ENCODE results near the gene RPL10.

RPL10 gene

GRCh38 chrX:154397888-154398667 lies at the start of gene RPL10:
RPL10 (plus strand) TSS chrX:154398377; CDS start chrX:154398520, 143 bp downstream.
- DNase-seq = peak; percentile 93 to 97

- no peak for DNase-seq
These were observed 49.4 kb upstream of the RPL10 start for GRCh38 chrX:154348646-154349358.

- DNase-seq = no peak
These were observed 48.7 kb upstream of the RPL10 start for GRCh38 chrX:154349359-154349935.

GRCh38 chrX:154349979-154350378 lies 48.2 kb upstream of the RPL10 start:
- DNase-seq = no peak

- DNase-seq = no peak
These were observed 47.6 kb upstream of the RPL10 start for GRCh38 chrX:154350429-154351182.

GRCh38 chrX:154351183-154352011 lies 46.8 kb upstream of the RPL10 start:
- no peak for DNase-seq

- no peak for DNase-seq
These were observed 46.2 kb upstream of the RPL10 start for GRCh38 chrX:154352012-154352401.

GRCh38 chrX:154352466-154352865 lies 45.7 kb upstream of the RPL10 start:
- DNase-seq = no peak

- DNase-seq = no peak
These were observed 44.9 kb upstream of the RPL10 start for GRCh38 chrX:154353172-154353843.

- no peak for DNase-seq
These were observed 44.2 kb upstream of the RPL10 start for GRCh38 chrX:154354013-154354412.

- DNase-seq = no peak
These were observed 43.7 kb upstream of the RPL10 start for GRCh38 chrX:154354516-154354915.

- no peak for DNase-seq
These were observed 42.9 kb upstream of the RPL10 start for GRCh38 chrX:154355094-154355775.

GRCh38 chrX:154355776-154356140 lies 42.4 kb upstream of the RPL10 start:
- DNase-seq = no peak

- no peak for DNase-seq
These were observed 41.6 kb upstream of the RPL10 start for GRCh38 chrX:154356596-154356995.

GRCh38 chrX:154357205-154357604 lies 41.0 kb upstream of the RPL10 start:
- no peak for DNase-seq

- DNase-seq = no peak
These were observed 40.2 kb upstream of the RPL10 start for GRCh38 chrX:154358011-154358410.

- DNase-seq = no peak
These were observed 39.3 kb upstream of the RPL10 start for GRCh38 chrX:154358829-154359228.

GRCh38 chrX:154359362-154360154 lies 38.6 kb upstream of the RPL10 start:
- no peak for DNase-seq

GRCh38 chrX:154360155-154360713 lies 37.9 kb upstream of the RPL10 start:
- DNase-seq = no peak
